HCT116 (cell line): ENCODE data around the gene MSL1. TPM values are rescaled to one million over a fixed set of nuclear protein-coding genes. Genes with fewer than 3 reads are reported as not detected.

Experiments used
- ATAC-seq: fragments of 200-7000 bp; cut with Tn5 transposase; 2 replicates; pipeline ENCODE4 v1.9.1; 2020; ENCODE audit warnings: mild to moderate bottlenecking, moderate library complexity
- BruUV-seq: library from RNA; stranded (reverse); fragments of 400-500 nt; replicated peaks from 2 replicates; lab custom pipeline; 2021; lab: Mats Ljungman, UMichigan
- CTCF ChIA-PET: fragments of 300-600 bp; sonication (Branson Sonifier 250); formaldehyde crosslinking; loops from one replicate; lab custom pipeline; 2021; ENCODE audit warnings: antibody characterized with exemption; lab: Charles Lee
- POLR2A ChIA-PET: fragments of 300-600, 350-600 bp; sonication (Branson Sonifier 250); formaldehyde crosslinking; loops from one replicate; lab custom pipeline; 2021; ENCODE audit warnings: antibody characterized with exemption; lab: Charles Lee
- RAD21 ChIA-PET, 2 experiments: fragments of 300-600 bp; sonication (Branson Sonifier 250); formaldehyde crosslinking; loops; one replicate each; lab custom pipeline; 2023; ENCODE audit warnings: low total read pairs in 2 of 2; ENCODE audit not compliant: uncharacterized antibody in 2 of 2, unreplicated experiment in 2 of 2, low non-redundant PET in 1 of 2; lab: Charles Lee
- DNase-seq: peaks from one replicate; pipeline ENCODE4 v3.0.0-alpha.2; 2010; ENCODE audit warnings: low read depth, low spot score
- H2AFZ ChIP-seq: fragments of 200-600 bp; shearing (Covaris generic), sonication (generic); 2 replicates; pipeline ENCODE4 v1.6.1; 2017; ENCODE audit warnings: low read depth, mixed run types, mixed read lengths, antibody characterized with exemption, low read length; ENCODE audit not compliant: poor library complexity, severe bottlenecking
- H3K27ac ChIP-seq: 2 replicates; pipeline ENCODE4 v1.5.1; 2012; ENCODE audit warnings: low read depth, low read length
- H3K27me3 ChIP-seq: fragments of 200-600 bp; sonication (generic); 2 replicates; pipeline ENCODE4 v1.6.1; 2016; ENCODE audit warnings: mixed run types, low read length, mixed read lengths; ENCODE audit not compliant: insufficient read depth
- H3K36me3 ChIP-seq, 2 experiments: fragments of 200-500 bp in 1 of 2; fragments of 200-600 bp in 1 of 2; sonication (Bioruptor generic) in 1 of 2; sonication (generic) in 1 of 2; 2 replicates each; pipeline versions ENCODE4 v1.5.1 to v1.6.1; 2014 to 2016; ENCODE audit warnings: low read length in 2 of 2, inconsistent platforms in 1 of 2, mixed read lengths in 1 of 2, mixed run types in 1 of 2; ENCODE audit not compliant: insufficient read depth in 2 of 2, control insufficient read depth in 1 of 2
- H3K4me1 ChIP-seq, 2 experiments: fragments of 200-600 bp in 1 of 2; sonication (generic) in 1 of 2; 2 replicates each; pipeline versions ENCODE4 v1.5.1 to v1.6.1; 2012 to 2017; ENCODE audit warnings: low read length in 2 of 2, inconsistent platforms in 1 of 2, mild to moderate bottlenecking in 1 of 2, mixed read lengths in 1 of 2, mixed run types in 1 of 2, moderate library complexity in 1 of 2; ENCODE audit not compliant: insufficient read depth in 2 of 2, control insufficient read depth in 1 of 2
- H3K4me2 ChIP-seq: fragments of 200-600 bp; sonication (generic); 2 replicates; pipeline ENCODE4 v1.6.1; 2017; ENCODE audit warnings: mixed run types, low read length, mixed read lengths
- H3K4me3 ChIP-seq, 2 experiments: fragments of 200-600 bp in 1 of 2; sonication (generic) in 1 of 2; replicated peaks in 1 of 2; 2 replicates each; pipeline ENCODE4 v1.5.1; 2011 to 2016; ENCODE audit warnings: low read length in 2 of 2, control low read depth in 1 of 2, low read depth in 1 of 2, mild to moderate bottlenecking in 1 of 2, mixed read lengths in 1 of 2, mixed run types in 1 of 2
- H3K79me2 ChIP-seq: fragments of 200-600 bp; sonication (generic); 2 replicates; pipeline ENCODE4 v1.6.1; 2017; ENCODE audit warnings: mild to moderate bottlenecking, mixed run types, low read length, moderate library complexity, mixed read lengths; ENCODE audit not compliant: insufficient read depth
- H3K9ac ChIP-seq: fragments of 200-600 bp; sonication (generic); 2 replicates; pipeline ENCODE4 v1.6.1; 2016; ENCODE audit warnings: low read length, mixed read lengths
- H3K9me2 ChIP-seq: fragments of 200-600 bp; sonication (generic), shearing (Covaris generic); 2 replicates; pipeline ENCODE4 v1.6.1; 2017; ENCODE audit warnings: mixed run types, mild to moderate bottlenecking, moderate library complexity; ENCODE audit not compliant: insufficient read depth
- H3K9me3 ChIP-seq, 2 experiments: fragments of 200-500 bp in 1 of 2; fragments of 200-600 bp in 1 of 2; sonication (Bioruptor generic) in 1 of 2; sonication (generic) in 1 of 2; 2 replicates each; pipeline ENCODE4 v1.6.1; 2014 to 2017; ENCODE audit warnings: low read length in 2 of 2, mixed read lengths in 2 of 2, inconsistent platforms in 1 of 2, low read depth in 1 of 2, mild to moderate bottlenecking in 1 of 2, mixed run types in 1 of 2, moderate library complexity in 1 of 2; ENCODE audit not compliant: control insufficient read depth in 1 of 2, insufficient read depth in 1 of 2
- H4K20me1 ChIP-seq: fragments of 200-600 bp; sonication (generic), shearing (Covaris generic); 2 replicates; pipeline ENCODE4 v1.6.1; 2017; ENCODE audit warnings: mixed run types, mild to moderate bottlenecking, moderate library complexity; ENCODE audit not compliant: insufficient read depth
- EZH2 ChIP-seq: fragments of 200-600 bp; sonication (generic); IDR thresholded peaks from 2 replicates; pipeline ENCODE4 v1.6.1; 2017; ENCODE audit warnings: antibody characterized with exemption, mixed run types
- JUND ChIP-seq: IDR thresholded peaks from 2 replicates; pipeline ENCODE4 v1.6.1; 2012
- REST ChIP-seq: IDR thresholded peaks from 2 replicates; pipeline ENCODE4 v1.6.1; 2012; ENCODE audit warnings: low read depth
- TCF7L2 ChIP-seq: IDR thresholded peaks from 2 replicates; pipeline ENCODE4 v1.7.0; 2011; ENCODE audit warnings: borderline replicate concordance, inconsistent platforms; ENCODE audit not compliant: insufficient read depth, insufficient read length; ENCODE audit errors: extremely low read depth
- intact Hi-C: fragments of 100-400 bp; cut with micrococcal nuclease; formaldehyde crosslinking; loops from 2 replicates; pipeline ENCODE4 v1.10.0; 2022
- total RNA-seq: library from RNA; stranded (reverse); gene quantifications from one replicate; pipeline ENCODE4 v1.2.1, GENCODE V29; 2021; ENCODE audit not compliant: unreplicated experiment

Gene MSL1
- total RNA-seq, 1 experiment from 2014 or later, result 67.2 TPM

- Histone ChIP-seq H3K9me2 (no peaks in the 10 kb centered on the region), H3K9me3 (no peaks in the 10 kb centered on the region), H3K9ac (peak overlapping the region; percentile 34; the same call in 1 of the 2 replicates), H3K79me2 (no peaks in the 10 kb centered on the region), H3K4me1 (peaks cover 41 to 52% of the 10 kb centered on the region in 2 experiments), H3K4me3 (no peak overlapping the region), H3K4me2 (peak overlapping the region; percentile 67), H4K20me1 (no peaks in the 10 kb centered on the region), H3K36me3 (peaks cover 11 to 17% of the 10 kb centered on the region in 2 experiments), H2AFZ (no peak overlapping the region), H3K27ac (peak overlapping the region; percentile 37), H3K27me3 (no peaks in the 10 kb centered on the region)
- POLR2A ChIA-PET, result interaction anchor here (1.1 kb wide), 1 partner anchor 9 kb away, joined by 3 read pairs; no protein-coding TSS in a partner anchor
- BruUV-seq, result no TSS peak
- DNase-seq, result no peak
- RAD21 ChIA-PET, result no interaction called here
- intact Hi-C loops, result no loop called here
- no peak for ATAC-seq
- CTCF ChIA-PET, result interaction anchor here (0.6 kb wide), 1 partner anchor 62 kb away, joined by 3 read pairs; no protein-coding TSS in a partner anchor
- TF ChIP-seq EZH2 (no peak), REST (no peak), JUND (no peak), TCF7L2 (no peak)
Measured at GRCh38 chr17:40175928-40176753, 54.4 kb downstream of the MSL1 start.
